GM12874 (cell line): ENCODE results near the gene GIPC2.

Experiments used
- CTCF ChIP-seq: IDR thresholded peaks from 2 replicates; pipeline ENCODE4 v1.5.1; 2011; ENCODE audit warnings: low read depth, mild to moderate bottlenecking, control low read depth, low read length, moderate library complexity; ENCODE audit not compliant: insufficient read depth

The GIPC2 gene

GRCh38 chr1:78038491-78038939 lies 7.3 kb upstream of the GIPC2 start:
- no peak for TF ChIP-seq CTCF

DNA sequence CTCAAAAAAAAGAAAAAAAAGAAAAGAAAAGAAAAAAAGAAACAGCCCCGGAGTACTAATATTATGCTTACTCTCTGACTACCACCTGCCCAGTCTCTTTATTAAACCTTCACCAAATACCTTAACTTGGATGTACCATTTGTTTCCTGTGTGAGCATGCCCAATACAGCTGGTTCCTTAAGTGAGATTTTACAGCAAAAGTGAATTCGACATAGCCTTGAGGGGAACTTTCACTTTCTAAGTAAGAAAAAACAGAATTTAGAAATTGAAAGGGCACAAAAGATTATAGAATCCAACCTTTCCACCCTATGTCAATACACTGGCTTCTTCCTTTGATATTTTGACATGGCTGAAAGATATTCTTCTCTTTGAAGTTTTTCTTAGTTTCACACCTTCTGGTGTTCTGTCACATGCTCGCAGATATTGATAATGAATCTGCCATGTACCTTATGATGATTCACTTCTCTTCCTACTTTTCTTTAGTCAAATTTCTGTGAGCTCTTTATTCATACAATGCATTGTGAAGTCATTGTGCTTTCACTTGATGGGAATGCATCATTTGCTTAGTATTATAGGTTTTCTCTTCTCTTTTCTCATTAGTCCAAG lies 5.2 kb upstream of the GIPC2 start:
- TF ChIP-seq CTCF = no peak

- TF ChIP-seq CTCF = no peak
These were observed 2.3 kb upstream of the GIPC2 start for GRCh38 chr1:78043436-78043835.

GRCh38 chr1:78044796-78045562 lies 787 bp upstream of the GIPC2 start:
- TF ChIP-seq CTCF = no peak

DNA sequence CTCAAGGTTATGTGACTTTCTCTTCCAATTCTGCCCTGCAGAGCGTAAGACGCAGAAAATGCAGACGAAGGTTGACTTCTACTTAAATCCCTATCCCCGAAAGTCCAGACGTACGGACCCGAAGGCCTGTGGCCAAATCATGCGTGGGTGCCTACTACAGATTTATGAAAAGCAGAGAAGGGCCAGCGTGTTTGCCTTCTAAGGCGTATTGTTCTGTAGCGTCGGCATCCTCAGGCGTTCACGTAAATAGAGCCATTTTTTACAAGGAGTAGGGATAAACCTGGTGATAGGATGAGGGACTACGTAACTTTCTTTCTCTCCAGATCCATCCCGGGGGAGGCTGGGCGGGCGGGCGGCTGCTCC lies 222 bp upstream of the GIPC2 start:
- no peak for TF ChIP-seq CTCF

DNA sequence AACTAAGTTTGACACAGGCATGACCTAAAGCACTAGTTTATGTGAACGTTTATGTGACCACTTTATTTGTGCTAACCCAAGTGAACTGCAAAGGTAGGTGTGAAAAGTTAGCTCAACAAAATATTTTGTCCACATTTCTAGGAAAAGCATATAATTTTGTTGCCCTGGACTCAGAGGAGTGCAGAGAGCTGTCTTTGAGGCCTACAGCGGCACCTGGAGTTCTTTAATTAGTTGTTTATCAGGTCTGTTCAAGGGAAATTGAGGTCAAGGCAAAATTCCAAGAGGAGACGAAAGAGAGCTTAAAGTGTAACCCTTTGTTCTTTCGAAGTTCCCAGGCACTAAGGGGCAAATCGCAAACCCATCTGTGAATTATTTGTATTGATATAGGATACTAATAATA lies 1.3 kb downstream of the GIPC2 start:
- no peak for TF ChIP-seq CTCF

DNA sequence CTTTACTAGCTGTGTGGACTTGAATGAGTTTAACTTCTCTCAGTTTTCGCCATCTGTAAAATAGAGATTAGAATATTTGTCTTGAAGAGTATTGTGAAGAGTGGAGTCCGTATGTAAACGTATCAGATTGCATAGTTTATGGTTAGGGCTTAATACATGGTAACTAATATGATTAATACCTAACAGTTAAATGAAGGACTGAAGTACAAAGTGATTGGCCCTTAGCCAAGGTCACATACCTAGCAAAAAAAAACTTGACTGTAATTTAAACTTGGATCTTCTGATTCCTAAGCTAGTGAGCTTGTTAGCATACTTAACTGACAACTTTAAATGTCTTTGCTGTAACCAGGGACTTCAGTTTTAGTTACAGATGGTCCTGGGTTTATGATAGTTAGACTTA lies 1.9 kb downstream of the GIPC2 start:
- no peak for TF ChIP-seq CTCF
